Heart right ventricle (tissue), 16 donors: ENCODE results near the gene TTYH3. TPM values are rescaled to one million over a fixed set of nuclear protein-coding genes. Genes with fewer than 3 reads are reported as not detected.

Source experiments
- ATAC-seq, 8 donors: fragments of 200-7000 bp; cut with Tn5 transposase; one replicate each; pipeline ENCODE4 v1.9.1; 2020; ENCODE audit warnings: mild to moderate bottlenecking in 8 of 8, moderate library complexity in 8 of 8, moderate number of reproducible peaks in 1 of 8
- DNase-seq, 2 donors: peaks; one replicate each; pipeline ENCODE4 v3.0.0-alpha.2; 2020
- H3K27ac ChIP-seq, 10 donors: fragments of 200-600 bp; sonication (generic) in 2 of 10; one replicate each; pipeline versions ENCODE4 v1.5.0 to v1.8.0; 2020 to 2022; ENCODE audit warnings: mild to moderate bottlenecking in 3 of 10
- H3K27me3 ChIP-seq, 7 donors: fragments of 200-600 bp; one replicate each; pipeline ENCODE4 v1.8.0; 2021 to 2022; ENCODE audit warnings: mild to moderate bottlenecking in 2 of 7
- H3K36me3 ChIP-seq, 9 donors: fragments of 200-600 bp; sonication (generic) in 1 of 9; one replicate each; pipeline versions ENCODE4 v1.5.0 to v1.8.0; 2020 to 2022; ENCODE audit warnings: mild to moderate bottlenecking in 2 of 9
- H3K4me1 ChIP-seq, 9 donors: fragments of 200-600 bp; sonication (generic) in 1 of 9; one replicate each; pipeline versions ENCODE4 v1.5.0 to v1.8.0; 2020 to 2022; ENCODE audit warnings: mild to moderate bottlenecking in 4 of 9
- H3K4me3 ChIP-seq, 10 donors: fragments of 200-600 bp; sonication (generic) in 2 of 10; one replicate each; pipeline versions ENCODE4 v1.5.0 to v1.8.0; 2020 to 2022; ENCODE audit warnings: mild to moderate bottlenecking in 7 of 10, moderate library complexity in 2 of 10
- H3K9me3 ChIP-seq, 11 donors: fragments of 200-600 bp in 10 of 11; sonication (generic) in 2 of 11; one replicate each; pipeline versions ENCODE4 v1.5.0 to v1.8.0; 2013 to 2022; ENCODE audit warnings: mild to moderate bottlenecking in 2 of 11, control low read depth in 1 of 11, moderate library complexity in 1 of 11
- CTCF ChIP-seq, 9 donors: fragments of 200-600 bp; sonication (generic) in 2 of 9; IDR thresholded peaks; one replicate each; pipeline versions ENCODE4 v1.5.0 to v1.8.0; 2021 to 2022; ENCODE audit warnings: antibody characterized with exemption in 9 of 9, mild to moderate bottlenecking in 5 of 9, moderate library complexity in 1 of 9
- WGBS, 2 donors: extraction: QIAGEN DNeasy Blood & Tissue Kit; methylation state at CpG; one replicate each; pipeline ENCODE4 v1.1.7; 2013; ENCODE audit warnings: inconsistent platforms in 1 of 2; 5-methylcytosine and 5-hydroxymethylcytosine counted together
- intact Hi-C, 10 donors: fragments of 100-400 bp; cut with DNase I; formaldehyde crosslinking; loops; one replicate each; pipeline versions ENCODE4 v1.11.1 to v1.14.2; 2022
- polyA plus RNA-seq, 2 donors: library from polyadenylated mRNA; stranded (reverse); fragments of 200-250 nt; gene quantifications; one replicate each; pipeline ENCODE4 v1.2.3, GENCODE V29; 2013
- total RNA-seq, 10 donors: library from RNA; stranded (reverse); fragmentation: NEBNext Ultra II Directional in 3 of 10; extraction: Animal tissue kit (Norgen Biotek cat#: 25700) in 3 of 10; gene quantifications; one replicate each; pipeline versions ENCODE4 v1.2.1 to v1.2.4, GENCODE V29; 2021 to 2023
- donor health status: Arrhythmogenic right ventricular cardiomyopathy.
- donor health status: ischemic (EF 13 %, LVEDD 7.1; RV severe dilation, severe dysfunction).
- donor health status: healthy with polysubstance abuse.
- donor health status: DM: no; HTN: yes; CAD: no.
- donor health status: DM: no; HTN: no; CAD: no.
- donor health status: ischemic (EF 25% LVEDD 6.9; RV normal size, moderate dysfunction).
- donor health status: ischemic (EF 25% LVEDD 5.7; RV mildly dilated, moderate dysfunction).
- donor health status: healthy.
- donor health status: DM: yes; HTN: yes; CAD: no.
- donor health status: Ischemic cardiomyopathy.
- donor health status: ischemic (EF 35%, LVEDD 5.7; RV mildly dilated, moderate dysfunction).
- donor health status: nonischemic (EF 11% LVEDD 7.7; RV severe dilation, severe dysfunction).
- donor health status: DM: yes; HTN: yes; CAD: no.
- donor health status: PGD.
- donor health status: ischemic (EF 29% LVEDD 5.4; RV normal size, mild dysfunction).
- donor health status: nonischemic (EF 23%, LVEDD 6.1; RV moderate dilation, normal function).

The TTYH3 gene
- total and polyA plus RNA-seq, 12 donors = 7.0 to 37.5 (median 9.0) TPM

DNA sequence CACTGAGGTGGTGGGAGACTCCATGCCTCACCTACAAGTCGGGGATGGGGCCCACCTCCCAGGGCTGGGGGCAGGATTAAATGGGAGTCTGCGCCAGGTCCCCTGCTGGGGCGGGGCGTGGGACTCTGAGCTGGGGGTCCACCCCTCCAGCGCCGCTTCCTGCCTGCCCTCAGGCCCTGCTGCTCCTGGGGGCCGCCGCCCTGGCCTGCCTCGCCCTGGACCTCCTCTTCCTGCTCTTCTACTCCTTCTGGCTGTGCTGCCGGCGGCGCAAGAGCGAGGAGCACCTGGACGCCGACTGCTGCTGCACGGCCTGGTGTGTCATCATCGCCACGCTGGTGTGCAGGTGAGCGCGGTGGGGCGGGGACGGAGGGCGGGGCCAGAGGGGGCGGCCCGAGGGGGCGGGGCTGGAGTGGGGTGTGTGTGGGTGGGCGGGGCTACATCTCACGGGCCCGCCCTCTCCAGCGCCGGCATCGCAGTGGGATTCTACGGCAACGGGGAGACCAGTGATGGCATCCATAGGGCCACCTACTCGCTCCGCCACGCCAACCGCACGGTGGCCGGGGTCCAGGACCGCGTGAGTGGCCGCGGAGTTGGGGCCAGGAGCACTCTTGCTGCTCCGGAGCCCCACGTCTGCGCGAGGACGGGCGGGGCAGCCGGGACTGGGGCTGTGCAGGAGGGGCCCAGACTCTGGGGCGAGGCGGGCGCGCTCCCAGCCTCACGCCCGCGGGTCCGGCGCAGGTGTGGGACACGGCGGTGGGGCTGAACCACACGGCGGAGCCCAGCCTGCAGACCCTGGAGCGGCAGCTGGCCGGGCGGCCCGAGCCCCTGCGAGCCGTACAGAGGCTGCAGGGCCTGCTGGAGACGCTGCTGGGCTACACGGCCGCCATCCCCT, 15.1 kb downstream of the TTYH3 start:
- no peak for TF ChIP-seq CTCF (IDR thresholded peaks at IDR 0.05)
- 84 to 87% methylated on average over 67 to 73 of the region's 73 CpGs for WGBS, 2 donors
- Histone ChIP-seq H3K27me3 (no peaks in the 10 kb centered on the region), H3K4me1 (peaks cover 7 to 44% (median 22%) of the 10 kb centered on the region in 9 donors), H3K4me3 (no peak overlapping the region), H3K9me3 (no peaks in the 10 kb centered on the region), H3K27ac (no peak overlapping the region), H3K36me3 (peaks cover 0 to 52% (median 11%) of the 10 kb centered on the region in 9 donors)
- intact Hi-C loops = no loop called here
- no peak for ATAC-seq
- DNase-seq = no peak

DNA sequence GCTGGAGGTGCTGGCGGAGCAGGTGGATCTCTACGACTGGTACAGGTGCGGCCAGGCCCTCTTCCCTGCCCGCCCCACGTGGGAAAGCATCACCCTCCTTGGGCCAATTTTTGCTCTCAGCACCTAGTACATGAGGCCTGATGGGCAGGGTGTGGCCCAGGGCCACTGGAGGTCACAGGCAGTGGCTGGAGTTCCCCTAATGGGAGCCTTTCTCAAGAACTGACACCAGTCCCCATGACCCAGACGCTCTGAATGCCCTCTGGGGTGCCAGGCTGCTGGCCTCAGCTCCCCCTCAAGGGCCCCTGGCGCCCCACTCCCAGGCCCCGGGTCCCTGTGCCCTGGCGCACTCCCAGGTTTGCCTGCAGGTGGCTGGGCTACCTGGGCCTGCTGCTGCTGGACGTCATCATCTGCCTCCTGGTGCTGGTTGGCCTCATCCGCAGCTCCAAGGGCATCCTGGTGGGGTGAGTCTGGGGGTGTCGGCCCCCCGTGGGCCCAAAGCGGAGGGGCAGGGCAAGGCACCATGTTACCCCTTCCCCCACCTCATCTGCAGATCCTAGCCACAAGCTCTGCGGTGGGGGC, 15.9 kb downstream of the TTYH3 start:
- DNase-seq (no peak), ATAC-seq (no peak)
- no peak for TF ChIP-seq CTCF (IDR thresholded peaks at IDR 0.05)
- H3K4me3 ChIP-seq = no peak overlapping the region
- H3K36me3 ChIP-seq = peaks cover 0 to 60% (median 11%) of the 10 kb centered on the region in 9 donors
- peaks cover 4 to 37% (median 19%) of the 10 kb centered on the region in 9 donors for H3K4me1 ChIP-seq
- 92 to 93% methylated on average over 15 of the region's 15 CpGs for WGBS, 2 donors
- H3K27ac ChIP-seq = no peak overlapping the region
- no peaks in the 10 kb centered on the region for H3K27me3 ChIP-seq
- intact Hi-C loops = no loop called here
- H3K9me3 ChIP-seq = no peaks in the 10 kb centered on the region

DNA sequence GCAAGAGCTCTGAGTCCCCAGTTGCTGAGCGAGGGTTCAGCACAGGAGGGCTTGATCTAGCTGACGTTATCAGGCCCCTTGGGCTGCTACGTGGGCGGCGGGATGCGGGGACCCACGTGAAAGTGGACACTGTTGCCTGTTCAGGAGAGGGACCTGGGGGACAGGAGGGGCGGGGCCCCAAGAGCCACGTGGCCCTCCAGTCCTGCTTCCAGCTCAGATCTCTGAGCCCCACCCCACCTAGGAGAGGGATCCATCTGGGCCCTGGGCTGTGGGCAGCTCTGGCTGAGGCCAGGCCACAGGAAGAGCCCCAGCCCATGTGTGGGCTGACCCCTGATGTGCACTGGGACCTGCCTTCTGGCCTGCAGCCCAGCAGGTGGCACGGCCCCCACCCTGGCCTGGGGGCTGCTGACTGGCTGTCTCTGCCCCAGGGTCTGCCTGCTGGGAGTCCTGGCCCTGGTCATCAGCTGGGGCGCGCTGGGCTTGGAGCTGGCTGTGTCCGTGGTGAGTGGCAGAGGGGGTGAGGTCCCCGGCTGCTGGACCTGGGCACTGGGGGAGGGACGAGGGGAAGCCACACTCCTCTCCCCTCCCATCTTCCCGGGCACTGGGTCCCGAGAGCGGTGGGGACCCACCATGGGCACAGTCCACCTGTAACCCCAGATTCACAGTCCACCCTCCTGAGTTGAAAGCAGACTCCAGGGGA, 17.5 kb downstream of the TTYH3 start:
- Histone ChIP-seq H3K27me3 (no peaks in the 10 kb centered on the region), H3K4me3 (no peak overlapping the region), H3K27ac (no peak overlapping the region), H3K36me3 (peaks cover 0 to 76% (median 11%) of the 10 kb centered on the region in 9 donors), H3K4me1 (peaks cover 4 to 21% (median 13%) of the 10 kb centered on the region in 9 donors), H3K9me3 (no peaks in the 10 kb centered on the region)
- ATAC-seq (no peak), DNase-seq (no peak)
- TF ChIP-seq CTCF (IDR thresholded peaks at IDR 0.05) = no peak
- intact Hi-C loops = no loop called here
- 86 to 93% methylated on average over 18 of the region's 18 CpGs for WGBS, 2 donors

DNA sequence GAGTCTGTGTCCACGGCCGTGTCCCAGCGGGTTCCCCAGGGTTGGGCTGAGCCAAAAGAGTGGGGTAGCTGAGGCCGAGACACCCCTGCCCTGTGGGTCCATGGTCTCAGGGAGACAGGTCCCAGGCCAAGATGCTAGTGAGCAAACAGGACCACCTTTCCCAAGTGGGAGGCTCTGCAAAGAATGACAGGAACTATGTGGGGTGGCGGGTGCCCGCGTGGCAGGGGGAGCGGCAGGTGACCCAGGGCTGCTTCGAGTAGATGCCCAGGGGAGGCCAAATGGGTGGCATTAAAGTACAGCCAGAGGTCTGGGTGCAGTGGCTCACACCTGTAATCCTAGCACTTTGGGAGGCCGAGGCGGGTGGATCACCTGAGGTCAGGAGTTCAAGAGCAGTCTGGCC, 18.2 kb downstream of the TTYH3 start:
- Histone ChIP-seq H3K4me1 (peaks cover 3 to 14% (median 6%) of the 10 kb centered on the region in 9 donors), H3K36me3 (peaks cover 0 to 76% (median 11%) of the 10 kb centered on the region in 9 donors), H3K9me3 (no peaks in the 10 kb centered on the region), H3K27me3 (no peaks in the 10 kb centered on the region), H3K27ac (no peak overlapping the region), H3K4me3 (no peak overlapping the region)
- no peak for TF ChIP-seq CTCF (IDR thresholded peaks at IDR 0.05)
- WGBS, 2 donors = 95 to 97% methylated on average over 11 of the region's 11 CpGs
- intact Hi-C loops = no loop called here
- no peak for ATAC-seq
- DNase-seq = no peak
